LNCaP clone FGC (cell line): ENCODE data around the gene DCUN1D2.

Source experiments
- DNase-seq: peaks from one replicate; pipeline ENCODE4 v3.0.0-alpha.2; 2011; ENCODE audit warnings: low read depth
- H3K4me3 ChIP-seq: 2 replicates; pipeline ENCODE4 v1.5.1; 2011; ENCODE audit warnings: mild to moderate bottlenecking, low read depth, low read length, control low read depth
- CTCF ChIP-seq: IDR thresholded peaks from 2 replicates; pipeline ENCODE4 v1.5.1; 2012; ENCODE audit warnings: mild to moderate bottlenecking; ENCODE audit not compliant: control insufficient read depth, insufficient read depth; ENCODE audit errors: extremely low read depth

Gene DCUN1D2

GRCh38 chr13:113421673-113422270 is 68.7 kb downstream of the DCUN1D2 start:
- DNase-seq = no peak
- no peak overlapping the region for H3K4me3 ChIP-seq
- no peak for TF ChIP-seq CTCF

- TF ChIP-seq CTCF = no peak
- DNase-seq = no peak
- H3K4me3 ChIP-seq = no peak overlapping the region
Observed at GRCh38 chr13:113420833-113421600, 69.5 kb downstream of the DCUN1D2 start.

GRCh38 chr13:113420232-113420631 is 70.3 kb downstream of the DCUN1D2 start:
- H3K4me3 ChIP-seq = no peak overlapping the region
- no peak for TF ChIP-seq CTCF
- DNase-seq = no peak

GRCh38 chr13:113419531-113420193 is 70.8 kb downstream of the DCUN1D2 start:
- no peak for DNase-seq
- no peak for TF ChIP-seq CTCF
- no peak overlapping the region for H3K4me3 ChIP-seq

GRCh38 chr13:113418722-113419049 is 71.8 kb downstream of the DCUN1D2 start:
- no peak overlapping the region for H3K4me3 ChIP-seq
- no peak for TF ChIP-seq CTCF
- DNase-seq = no peak

GRCh38 chr13:113417836-113418721 is 72.4 kb downstream of the DCUN1D2 start:
- DNase-seq = no peak
- no peak for TF ChIP-seq CTCF

More at GRCh38 chr13:113417836-113418721, 72.4 kb downstream of the DCUN1D2 start:
- no peak overlapping the region for H3K4me3 ChIP-seq
